ENCODE measurements around the gene MTMR8.

DNA sequence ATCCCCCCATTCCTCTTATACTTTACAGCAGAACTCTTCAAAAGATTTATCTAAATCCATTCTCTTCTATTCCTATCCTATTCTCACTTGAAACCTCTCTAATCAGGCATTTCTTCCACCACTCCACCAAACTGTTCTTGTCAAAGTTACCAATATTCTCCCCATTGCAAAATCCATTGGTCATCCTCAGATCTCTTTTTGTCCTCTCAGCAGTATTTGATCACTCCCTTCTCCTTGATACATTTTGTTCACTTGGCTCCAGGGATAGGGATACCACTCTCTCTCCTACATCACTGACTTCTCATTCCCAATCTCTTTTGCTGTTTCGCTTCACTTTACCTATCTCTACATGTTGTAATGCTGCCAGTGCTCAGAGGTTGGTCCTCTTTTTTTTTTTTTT, 2.8 kb upstream of the MTMR8 start:
- TF ChIP-seq, protein P1, sequence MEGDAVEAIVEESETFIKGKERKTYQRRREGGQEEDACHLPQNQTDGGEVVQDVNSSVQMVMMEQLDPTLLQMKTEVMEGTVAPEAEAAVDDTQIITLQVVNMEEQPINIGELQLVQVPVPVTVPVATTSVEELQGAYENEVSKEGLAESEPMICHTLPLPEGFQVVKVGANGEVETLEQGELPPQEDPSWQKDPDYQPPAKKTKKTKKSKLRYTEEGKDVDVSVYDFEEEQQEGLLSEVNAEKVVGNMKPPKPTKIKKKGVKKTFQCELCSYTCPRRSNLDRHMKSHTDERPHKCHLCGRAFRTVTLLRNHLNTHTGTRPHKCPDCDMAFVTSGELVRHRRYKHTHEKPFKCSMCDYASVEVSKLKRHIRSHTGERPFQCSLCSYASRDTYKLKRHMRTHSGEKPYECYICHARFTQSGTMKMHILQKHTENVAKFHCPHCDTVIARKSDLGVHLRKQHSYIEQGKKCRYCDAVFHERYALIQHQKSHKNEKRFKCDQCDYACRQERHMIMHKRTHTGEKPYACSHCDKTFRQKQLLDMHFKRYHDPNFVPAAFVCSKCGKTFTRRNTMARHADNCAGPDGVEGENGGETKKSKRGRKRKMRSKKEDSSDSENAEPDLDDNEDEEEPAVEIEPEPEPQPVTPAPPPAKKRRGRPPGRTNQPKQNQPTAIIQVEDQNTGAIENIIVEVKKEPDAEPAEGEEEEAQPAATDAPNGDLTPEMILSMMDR (IDR thresholded peaks at IDR 0.05) = no peak
- no peak for TF ChIP-seq POLR2A (IDR thresholded peaks at IDR 0.05)

Data from heart left ventricle (tissue), 13 donors.